ENCODE data around the gene DGKG.

DGKG gene

DNA sequence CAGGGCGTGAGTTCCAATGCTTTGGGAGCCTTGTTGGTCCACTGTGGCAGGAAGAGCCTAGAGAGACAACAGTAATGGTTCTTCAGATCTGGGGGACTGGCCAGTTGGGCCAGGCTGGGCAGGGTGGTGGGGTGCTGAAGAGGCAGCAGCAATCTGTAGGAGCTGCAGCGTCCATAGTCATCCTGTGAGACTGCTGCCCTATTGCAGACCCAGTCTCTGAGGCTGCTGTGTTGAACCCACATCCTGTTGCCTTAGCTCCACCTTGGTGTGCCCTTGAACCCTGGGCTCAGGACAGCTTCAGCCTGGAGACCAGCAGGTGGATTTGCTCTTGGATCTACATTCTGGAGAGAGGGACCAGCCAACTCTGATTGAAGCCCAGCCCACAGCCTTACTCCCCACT lies 229.5 kb downstream of the DGKG start:
- no peak for DNase-seq

DNA sequence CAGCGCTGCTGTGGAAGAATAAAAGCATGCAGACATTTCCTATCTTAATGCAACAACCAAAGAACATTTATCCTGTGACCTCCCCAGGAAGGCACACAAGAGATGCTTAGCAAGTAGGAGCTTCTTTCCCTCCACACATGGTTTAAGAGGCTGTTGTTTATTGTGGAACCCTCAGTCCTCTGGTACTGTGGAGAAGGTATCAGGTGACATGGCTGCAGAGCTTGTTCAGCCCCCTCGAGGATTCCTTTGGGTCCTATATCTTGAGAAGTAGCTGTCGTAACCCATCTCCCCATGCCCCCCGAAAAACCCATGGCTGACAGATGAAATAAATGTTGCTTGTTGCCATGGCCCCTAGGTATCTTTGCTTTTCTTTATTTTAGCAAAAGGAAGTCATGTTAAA lies 232.8 kb downstream of the DGKG start:
- no peak for DNase-seq

DNA sequence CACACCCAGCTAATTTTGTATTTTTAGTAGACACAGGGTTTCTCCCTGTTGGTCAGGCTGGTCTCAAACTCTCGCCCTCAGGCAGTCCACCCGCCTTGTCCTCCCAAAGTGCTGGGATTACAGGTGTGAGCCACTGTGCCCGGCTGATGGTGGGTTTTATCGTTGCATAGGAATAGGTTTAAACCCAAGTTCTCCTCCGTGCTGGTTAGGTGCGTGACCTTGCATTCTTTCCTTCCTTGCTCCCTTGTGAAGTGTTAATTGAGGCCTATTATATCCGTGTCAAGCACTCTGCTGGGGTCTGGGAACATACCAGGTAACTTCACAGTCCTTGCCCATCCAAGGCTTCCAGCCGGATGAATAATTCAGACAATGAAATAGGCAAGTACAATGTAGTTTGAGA lies 233.9 kb downstream of the DGKG start:
- DNase-seq, result no peak

DNA sequence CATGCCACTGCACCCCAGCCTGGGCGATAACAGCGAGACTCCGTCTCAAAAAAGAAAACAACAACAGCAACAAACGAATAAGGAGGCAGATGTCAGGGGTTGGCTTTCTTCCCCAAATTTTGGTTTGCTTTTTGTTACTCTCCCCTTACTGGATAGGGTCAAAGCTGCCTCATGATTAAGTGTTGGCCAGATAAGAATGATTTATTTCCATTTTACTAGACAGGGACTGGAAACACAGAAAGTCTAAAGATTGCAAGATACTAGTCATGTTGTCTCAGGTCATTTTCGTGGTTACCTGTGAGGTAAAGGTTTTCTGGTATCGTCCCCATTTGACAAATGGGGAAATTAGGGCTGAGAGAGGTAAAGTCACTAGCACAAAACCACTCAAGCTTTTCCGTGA lies 234.6 kb downstream of the DGKG start:
- DNase-seq, result no peak

DNA sequence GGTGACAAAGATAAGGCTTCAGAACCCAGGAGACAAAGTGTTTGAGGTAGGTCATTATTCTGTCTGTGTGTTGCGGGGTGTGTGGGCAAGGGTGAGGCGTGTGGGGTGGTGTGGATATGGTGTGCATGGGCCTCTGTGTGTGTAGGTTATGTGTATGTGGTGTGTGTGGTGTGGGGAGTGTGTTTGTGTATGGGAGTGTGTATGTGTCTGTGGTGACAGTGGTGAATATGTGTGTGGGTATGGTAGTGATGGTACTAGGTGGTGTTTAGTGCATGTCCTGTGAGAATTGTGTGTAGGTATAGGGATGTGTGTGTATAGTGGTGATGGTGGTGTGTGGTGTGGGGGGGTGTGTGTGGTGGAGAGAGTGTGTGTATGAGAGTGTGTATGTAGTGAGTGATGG lies 236.9 kb downstream of the DGKG start:
- no peak for DNase-seq

DNA sequence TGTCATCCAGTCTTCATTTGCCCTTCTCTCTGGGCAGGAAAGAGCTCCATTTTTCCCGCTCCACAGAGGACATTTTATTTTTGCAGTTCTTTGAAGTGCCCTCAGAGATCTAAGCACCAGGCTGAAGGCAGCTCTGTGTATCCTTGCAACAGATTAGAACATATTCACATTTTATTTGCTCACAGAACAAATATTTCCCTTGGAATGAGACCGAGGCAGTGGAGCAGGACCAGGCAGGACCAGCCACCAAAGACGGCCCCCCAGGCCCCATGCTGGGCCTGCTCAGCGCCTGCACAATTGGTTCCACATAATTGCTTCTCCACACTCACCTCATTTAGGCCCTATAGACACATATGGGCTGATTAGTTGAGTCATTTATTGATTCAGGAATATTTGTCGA lies 237.4 kb downstream of the DGKG start:
- no peak for DNase-seq

DNA sequence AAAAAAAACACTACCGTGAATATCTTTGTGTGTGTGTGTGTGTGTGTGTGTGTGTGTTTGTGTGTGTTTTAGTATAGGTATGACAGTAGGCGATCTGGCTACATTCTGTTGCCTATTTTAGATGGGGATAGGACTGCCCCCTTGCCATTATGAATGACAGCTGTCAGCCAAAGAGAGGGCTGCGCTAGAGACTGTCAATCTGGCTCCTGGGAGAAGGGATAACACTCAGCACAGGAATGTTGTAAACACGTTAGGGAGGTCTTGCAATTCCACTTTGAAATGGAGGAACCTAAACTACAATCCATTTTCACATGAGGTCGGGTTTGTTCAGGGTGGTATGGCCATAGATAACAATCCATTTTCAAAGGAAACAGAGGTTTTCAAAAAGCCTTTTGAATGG lies 239.0 kb downstream of the DGKG start:
- no peak for DNase-seq

DNA sequence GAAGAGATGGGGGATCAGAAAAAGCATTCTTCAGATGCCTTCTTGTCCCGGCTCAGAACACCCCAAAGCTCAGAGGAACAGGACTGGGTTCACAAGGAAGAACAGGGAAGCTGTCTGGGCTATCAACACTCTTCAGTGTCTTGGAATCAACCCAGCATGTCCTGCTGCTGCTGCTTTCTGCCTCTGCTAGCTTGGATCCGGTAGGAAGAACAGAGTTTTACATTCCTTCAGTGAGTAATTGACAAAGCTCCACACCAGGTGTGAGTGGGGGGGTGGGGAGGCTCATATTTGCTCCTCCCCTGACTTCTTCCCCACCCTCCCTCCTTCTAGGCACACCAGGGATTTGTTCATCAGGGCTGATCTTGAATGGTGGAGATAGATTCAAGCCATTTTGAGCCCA lies 240.1 kb downstream of the DGKG start:
- DNase-seq, result no peak

DNA sequence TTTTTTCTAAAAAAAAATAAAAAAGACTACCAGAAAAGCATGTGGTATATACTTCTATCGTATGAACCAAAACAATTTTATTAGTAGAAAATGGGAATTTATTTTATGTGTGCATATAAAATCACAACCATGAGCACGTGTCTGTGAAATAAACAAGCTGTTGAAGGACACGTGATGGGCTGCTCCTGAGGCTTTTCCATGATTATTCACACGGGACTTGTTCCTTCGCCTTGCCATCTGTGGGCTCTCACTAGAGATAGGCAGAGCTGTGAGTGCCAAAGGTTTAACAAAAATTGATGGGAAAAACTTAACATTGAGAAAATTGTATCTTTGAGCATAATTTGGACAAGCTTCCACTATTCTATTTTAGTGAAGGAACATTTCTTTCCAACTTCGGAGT lies 240.8 kb downstream of the DGKG start:
- DNase-seq, result no peak

DNA sequence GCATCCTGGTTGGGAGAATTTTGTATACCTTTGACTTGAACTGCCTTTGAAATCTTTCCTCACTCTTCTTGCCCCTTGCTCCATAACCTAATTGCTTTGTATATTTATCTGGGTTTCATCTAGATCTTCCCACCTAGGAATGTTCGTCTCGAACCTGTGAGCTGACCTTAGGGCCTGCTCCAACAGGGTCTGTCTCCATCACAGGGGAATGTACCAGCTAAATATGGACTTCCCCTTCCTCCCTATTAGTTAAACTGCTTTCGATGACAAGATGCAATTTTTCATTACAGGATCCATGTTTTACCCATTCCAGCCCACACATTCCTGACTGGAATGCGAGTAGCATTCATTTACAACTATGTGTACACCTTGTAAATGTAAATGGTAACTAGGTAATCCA lies 242.5 kb downstream of the DGKG start:
- no peak for DNase-seq

DNA sequence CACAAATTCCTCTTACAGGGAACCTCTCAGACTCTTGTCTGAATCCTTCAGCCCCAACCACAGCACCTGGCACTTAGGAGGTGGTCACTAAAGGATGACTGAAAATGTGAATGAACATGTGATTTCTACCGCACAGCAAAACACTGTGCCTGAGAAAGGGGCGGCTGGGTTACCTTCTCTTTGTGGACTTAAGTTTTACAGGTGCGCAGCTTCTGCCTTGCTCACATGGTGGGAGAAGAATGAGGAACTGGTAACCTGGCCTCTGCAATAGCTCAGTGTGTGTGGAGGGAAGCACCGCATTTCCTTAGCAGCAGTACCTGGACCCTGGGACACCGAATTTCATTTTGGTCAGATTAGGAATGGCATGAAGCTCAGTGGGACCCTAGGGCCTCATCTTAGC lies 243.3 kb downstream of the DGKG start:
- DNase-seq, result no peak

DNA sequence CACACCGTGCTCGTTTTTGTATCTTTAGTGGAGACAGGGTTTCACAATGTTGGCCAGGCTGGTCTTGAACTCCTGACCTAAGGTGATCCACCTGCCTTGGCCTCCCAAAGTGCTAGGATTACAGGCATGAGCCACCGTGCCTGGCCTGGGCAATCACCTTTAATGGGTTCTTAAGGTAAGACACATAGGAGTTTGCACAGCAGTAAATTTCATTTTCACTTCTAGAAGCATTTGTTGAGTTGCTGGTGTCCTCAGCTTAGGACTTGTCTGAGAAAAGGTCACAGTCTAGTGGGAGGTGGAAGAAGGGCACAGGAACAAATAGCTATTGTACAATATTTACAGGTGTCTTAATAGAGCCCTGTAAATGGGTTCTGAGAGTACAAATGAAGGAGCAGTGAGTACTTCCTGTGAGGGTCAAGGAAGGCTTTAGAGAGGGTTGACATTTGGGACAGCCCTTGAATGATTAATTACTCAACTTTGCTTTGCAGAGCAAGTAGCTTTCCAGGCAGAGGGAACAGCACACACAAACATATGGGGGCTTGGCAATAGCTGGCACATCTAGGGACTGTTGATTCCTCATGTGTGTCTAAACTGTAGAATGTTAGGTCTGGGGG lies 244.4 kb downstream of the DGKG start:
- DNase-seq, result no peak

DNA sequence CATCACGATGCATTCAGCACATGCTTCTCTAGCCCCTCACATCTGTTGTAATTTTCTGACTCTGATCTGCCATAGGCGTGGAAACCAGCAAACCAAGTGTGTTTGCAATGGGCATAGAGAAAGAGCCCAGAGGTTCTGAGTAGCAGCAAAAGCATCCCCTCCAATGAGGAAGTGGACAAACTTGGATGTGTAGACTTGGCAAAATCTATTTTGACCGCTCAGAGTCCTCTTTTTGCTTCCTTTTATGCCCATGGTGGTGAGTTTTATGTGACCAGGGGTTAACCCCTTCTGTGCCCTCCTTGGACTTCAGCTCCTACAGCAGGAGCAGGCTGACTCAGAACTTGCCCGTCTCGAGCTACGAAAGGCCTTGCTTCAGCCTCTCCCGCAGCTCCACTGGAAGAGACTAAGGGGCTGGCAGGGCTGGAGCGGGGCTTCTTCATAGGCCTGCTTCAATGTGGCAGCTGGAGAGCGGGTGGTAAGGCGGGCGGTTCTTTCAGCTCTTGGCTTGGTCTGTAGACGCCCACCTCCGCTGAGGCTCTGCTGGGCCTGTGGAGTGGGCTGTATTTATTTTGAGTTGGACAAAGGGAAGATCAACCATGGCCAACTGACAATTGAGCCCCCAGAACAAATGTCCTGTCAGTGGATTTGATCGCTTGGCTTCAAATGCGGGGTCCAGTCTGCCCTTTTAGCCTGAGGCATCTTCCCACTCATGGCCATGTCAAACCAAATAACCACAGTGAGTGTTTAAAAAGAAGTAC lies 246.6 kb downstream of the DGKG start:
- DNase-seq, result no peak

DNA sequence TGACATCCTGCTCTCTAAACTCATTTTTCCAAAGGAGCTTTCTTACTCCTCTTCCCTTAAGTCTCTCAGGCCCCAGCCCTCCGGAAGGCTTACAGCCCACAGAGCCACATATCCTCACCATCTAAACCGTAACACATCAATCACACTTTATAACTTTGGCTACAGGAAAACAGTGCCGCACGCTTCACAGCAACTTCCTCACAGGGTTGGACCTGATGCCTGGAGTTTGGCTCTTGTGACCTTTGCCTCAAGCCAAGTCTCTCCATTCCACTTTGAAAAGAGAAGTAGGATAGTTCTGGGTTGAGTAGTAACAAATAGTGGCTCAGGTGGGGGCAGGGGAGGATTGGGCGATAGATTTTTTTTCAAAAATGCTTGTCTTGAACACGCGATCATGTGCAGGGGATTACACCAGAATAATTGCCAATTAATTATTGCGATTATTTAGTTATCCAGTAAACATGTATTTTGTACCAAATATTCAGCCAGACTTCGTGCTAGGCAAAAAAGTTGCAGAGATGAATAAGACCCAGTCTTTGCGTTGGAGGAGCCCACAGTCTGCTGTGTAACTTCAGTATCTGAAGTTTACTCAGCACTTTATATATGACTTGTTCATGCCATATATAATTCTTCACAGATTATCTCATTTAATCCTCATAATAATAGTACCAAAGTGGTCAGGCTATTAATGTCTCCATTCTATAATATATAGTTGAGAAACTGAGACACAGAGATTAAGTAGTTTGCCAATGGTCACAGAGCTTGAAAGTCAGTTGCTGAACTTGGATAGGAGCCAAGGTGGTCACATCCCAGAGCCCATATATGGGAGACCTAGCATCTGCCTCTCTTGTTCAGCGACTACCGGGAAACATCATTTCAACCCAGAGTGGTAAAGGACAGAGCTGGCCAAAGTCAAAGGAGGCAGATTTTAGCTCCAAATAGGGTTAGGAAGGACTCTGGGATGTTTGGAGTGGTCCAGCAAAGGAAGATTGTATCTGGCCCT lies 250.8 kb downstream of the DGKG start:
- DNase-seq, result peak; percentile 39

DNA sequence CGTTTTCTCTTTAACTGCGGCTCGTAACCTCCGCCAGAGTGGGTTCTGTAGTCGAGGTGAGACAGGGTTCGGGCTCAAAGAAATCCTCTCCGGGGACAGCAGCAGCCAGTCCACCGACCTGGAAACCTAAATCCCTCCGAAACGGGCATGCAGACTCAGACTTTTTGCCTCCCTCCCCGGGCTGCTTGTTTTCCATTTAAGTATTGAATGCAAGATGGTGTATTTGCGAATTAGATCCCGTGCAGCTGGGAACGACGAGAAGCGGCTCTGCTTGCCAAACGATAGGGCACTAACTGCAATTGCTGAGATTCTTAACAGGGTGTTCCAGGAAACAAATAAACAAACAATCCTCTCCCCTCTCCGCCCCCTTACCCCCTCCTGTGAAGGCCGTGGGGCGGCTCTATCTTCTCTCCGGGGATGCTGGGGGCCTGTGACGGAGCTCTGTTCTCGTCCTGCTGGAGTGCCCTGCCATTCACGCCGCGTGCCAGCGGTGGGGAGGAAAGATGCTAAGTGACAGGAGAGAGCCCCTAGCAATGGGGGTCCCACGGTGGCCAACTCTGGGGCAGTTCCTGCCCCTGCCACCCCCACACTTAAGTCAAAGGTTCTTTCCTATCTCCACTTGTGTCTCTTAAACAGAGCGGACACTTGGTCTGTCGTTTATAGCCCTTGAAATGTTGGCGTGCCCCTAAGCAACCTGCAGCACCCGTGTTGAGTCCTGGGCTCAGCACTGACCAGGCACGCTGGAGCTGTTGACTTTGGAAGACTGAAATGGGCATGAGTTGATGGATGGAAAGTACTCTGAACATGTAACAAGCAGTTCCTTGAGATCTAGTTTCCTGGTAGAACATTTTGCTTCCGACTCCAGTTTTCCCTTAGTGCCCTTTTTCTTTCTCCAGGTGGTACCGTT lies 251.9 kb downstream of the DGKG start:
- DNase-seq, result no peak

DNA sequence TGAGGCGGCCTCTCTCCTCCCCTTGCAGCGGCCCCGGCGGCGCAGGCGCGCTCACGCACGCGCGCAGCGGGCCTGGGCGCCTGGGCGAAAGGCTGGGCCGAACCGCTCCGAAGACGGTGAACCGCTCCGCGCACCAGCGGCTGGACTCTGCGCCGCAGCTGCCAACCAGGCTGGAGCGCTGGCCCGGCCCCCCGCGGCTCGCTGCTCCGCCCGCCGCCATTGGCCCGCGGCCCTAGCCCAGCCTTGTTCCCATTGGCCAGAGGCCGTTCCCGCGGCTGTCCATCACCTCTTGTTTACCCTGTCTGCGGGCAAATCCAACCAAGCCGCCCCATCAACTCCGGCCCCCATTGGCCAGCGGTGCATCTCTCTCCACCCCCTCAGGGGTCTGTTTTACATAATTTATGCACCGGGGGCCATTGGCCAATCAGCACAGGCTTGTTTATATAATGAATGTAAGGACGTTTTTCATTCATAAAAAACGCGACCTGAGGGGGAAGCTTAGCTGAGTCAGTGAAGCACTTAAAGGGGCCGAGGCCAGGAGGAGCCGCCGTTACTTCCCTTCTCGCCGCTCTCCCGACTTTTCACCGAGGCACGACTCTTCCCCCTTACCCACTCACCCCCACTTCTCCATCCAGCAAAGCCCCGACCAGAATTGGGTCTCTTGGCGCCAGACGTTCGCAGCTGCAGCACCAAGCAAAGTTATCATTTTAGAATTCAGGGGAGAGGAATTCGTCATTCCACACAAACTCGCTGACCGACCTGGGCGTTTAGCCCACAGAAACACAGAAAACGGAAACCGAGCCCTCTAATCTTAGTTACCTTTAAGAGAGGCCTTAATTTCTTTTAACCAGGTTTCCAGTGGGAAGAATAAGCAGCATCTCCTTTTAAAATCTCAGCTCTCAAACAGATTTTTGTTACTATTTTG lies 252.8 kb downstream of the DGKG start, which contains the start of gene ETV5:
TSS of gene ETV5 (minus strand) at position 149 of the 925 bp plus-strand sequence. CDS start 3,221 bp downstream, outside the sequence.
- peak; percentile 100 for DNase-seq

DNA sequence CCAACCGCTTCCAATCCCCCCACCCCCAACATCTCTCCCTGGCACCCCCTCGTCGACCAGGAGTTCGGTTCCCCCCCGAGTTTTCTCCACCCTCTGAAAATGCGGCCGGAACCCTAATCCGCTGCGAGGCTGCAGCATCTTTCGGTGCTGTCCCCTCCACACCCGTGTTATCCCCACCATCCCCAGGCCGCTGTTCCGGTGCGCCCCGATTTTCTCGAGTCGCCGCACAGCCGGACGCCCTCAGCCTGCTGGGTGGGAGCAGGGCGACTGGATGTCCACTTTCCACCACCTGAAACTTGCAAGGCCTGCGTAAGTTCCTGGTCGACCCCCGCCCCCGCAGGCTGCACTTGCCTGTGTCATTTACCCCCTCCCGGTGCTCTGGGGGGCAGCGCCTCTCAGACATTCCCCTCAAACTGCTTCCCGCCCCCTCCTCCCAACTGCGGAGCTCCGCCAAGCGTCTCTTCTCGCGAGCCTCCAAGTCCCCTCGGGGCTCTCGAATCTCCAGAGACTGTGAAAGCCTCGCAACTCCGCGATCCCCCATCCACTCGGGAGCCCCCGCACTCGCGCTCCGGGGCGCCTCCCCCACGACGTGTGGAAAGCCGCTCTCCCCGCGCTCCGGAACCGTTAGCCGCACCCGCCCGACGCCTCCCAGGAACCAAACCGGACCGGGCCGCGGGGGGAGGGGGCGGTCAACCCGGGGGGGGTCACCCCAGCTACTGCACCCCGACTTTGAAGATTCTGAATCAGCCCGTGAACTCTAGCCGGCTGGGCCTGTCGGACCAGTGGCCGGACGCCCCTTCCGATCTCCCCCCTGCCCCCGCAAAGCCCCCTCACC lies 253.7 kb downstream of the DGKG start:
- peak; percentile 35 for DNase-seq

DNA sequence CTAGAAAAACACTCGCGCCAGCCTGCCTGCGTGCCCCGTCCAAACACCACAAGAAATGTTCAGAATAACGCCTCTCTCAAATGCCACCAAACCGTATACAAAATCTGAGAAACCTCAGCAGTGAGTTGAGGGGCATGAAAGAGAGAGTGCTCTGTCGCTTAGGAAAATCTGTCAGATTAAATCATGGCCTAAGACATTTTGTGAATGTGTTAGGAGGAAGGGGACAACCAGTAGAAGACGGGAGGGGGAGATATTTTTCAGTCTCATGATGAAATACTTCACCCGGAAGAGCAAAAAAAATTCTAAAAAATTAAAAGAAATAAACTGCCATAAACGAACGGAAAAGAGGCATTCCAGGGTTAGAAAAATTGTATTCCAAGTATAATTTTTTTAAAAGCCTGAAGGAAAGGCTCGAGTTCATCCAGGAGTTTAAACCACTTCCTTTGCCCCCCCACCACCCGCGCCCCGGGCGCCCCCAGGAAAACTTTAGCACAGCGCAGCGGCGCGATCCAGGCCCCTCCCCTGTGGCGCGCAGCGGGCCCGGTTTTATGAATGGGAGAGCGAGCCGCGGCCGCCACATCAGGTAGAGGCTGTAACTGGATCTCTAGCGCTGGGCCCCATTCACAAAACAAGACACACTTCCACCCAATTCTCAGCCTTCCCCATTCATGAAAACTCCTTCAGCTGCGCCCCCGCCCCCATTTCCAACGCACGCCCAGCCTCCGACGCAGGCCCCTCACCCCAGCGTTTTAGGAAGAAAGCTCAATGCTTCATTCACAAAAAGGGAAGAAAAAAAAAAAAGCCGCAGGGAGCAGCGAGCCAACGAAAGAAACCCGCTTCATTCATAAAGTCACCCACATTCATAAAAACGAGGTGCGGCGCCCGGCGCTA lies 254.6 kb downstream of the DGKG start:
- peak; percentile 35 for DNase-seq

DNA sequence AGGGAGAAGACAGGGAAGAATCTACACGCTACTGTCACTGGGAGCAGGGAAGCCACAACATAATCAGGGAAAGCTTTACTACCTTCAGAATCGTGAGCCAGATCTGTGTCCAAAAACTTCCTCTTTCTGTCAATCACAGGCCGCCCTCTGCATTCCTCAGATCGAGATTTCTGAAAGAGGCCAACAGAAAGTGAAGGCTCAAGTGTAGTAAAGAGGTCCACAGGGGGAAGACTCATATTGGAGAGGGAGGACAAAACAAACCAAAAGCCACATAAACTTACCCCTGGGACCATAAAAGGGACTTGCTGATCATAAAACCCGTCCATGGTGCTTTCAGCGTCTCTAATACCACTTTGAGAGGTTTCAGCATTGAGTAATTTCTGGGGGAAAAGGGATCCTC lies 256.5 kb downstream of the DGKG start:
- DNase-seq, result peak; percentile 41
